Activated T-cell treated with anti-CD3 and anti-CD28 coated beads for 1 hour (primary cell): Measurements from ENCODE around the gene SH2D3C.

Source experiments
- DNase-seq: peaks from one replicate; pipeline ENCODE4 v3.0.0-alpha.2; 2020; ENCODE audit warnings: low read depth

Gene SH2D3C

GRCh38 chr9:127694890-127695720, 83.4 kb downstream of the SH2D3C start:
- DNase-seq = no peak

DNA sequence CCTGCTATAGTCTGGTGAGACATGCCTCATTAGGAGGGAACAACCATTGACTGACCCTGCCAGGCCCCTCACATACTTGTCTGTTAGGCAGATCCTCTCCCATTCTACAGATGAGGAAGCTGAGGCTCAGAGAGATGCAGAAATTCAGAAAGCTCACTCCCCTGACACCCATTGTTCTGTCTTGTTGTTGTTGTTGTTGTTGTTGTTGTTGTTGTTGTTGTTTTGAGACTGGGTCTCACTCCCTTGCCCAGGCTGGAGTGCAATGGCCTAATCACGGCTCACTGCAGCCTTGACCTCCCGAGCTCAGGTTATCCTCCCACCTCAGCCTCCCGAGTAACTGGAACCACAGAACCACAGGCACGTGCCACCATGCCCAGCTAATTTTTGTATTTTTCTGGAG, 84.8 kb downstream of the SH2D3C start:
- DNase-seq = no peak

DNA sequence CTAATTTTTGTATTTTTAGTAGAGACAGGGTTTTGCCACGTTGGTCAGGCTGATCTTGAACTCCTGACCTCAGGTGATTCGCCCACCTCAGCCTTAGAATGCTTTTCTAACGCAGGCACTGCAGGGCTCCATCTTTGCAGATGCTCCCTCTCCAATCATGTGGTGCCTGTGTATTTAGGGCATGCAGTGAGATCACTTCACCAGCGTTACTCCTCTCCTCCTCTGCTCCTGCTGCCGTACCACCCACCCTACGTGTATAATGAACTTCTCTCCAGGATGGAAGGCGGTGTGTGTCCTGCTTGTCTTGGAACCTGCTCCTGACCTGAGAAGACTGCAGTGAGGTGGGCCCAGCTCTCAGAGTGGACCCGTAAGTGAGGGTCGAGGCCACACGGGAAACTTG, 85.3 kb downstream of the SH2D3C start:
- DNase-seq = no peak

DNA sequence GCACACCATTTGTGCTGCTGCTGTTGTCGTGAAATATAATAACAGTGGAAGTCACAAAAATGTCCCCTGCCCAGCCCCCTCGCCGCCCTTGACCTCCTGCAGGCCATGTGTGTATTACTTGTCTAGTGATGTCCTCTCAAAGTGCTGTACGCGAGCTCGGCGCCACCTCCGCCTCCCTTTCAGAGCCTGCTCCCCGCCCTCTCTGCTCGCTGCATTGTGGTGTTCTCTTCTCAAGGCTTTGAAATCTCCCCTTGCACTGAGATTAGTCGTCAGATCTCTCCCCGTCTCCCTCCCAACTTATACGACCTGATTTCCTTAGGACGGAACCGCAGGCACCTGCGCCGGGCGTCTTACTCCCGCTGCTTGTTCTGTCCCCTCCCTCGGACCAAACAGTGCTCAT, 86.4 kb downstream of the SH2D3C start:
- no peak for DNase-seq

DNA sequence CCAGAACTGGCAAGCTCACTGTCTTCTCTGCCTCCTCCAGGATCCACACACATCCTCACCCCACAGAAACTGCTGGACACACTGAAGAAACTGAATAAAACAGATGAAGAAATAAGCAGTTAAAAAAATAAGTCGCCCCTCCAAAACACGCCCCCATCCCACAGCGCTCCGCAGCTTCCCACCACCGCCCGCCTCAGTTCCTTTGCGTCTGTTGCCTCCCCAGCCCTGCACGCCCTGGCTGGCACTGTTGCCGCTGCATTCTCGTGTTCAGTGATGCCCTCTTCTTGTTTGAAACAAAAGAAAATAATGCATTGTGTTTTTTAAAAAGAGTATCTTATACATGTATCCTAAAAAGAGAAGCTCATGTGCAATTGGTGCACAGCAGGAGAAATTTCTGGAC, 87.7 kb downstream of the SH2D3C start:
- DNase-seq = no peak

- no peak for DNase-seq
Observed at GRCh38 chr9:127689329-127690000, 89.0 kb downstream of the SH2D3C start.
